EL (cell line): ENCODE data around the gene C1GALT1.

Source experiments
- DNase-seq: peaks from one replicate; pipeline ENCODE4 v3.0.0-alpha.2; 2016

C1GALT1 gene

GRCh38 chr7:7202375-7202720 lies 20.0 kb downstream of the C1GALT1 start:
- DNase-seq = no peak

GRCh38 chr7:7203813-7204575 lies 21.6 kb downstream of the C1GALT1 start:
- no peak for DNase-seq

GRCh38 chr7:7207876-7208275 lies 25.5 kb downstream of the C1GALT1 start:
- no peak for DNase-seq

GRCh38 chr7:7208520-7208919 lies 26.2 kb downstream of the C1GALT1 start:
- no peak for DNase-seq

GRCh38 chr7:7209412-7210050 lies 27.2 kb downstream of the C1GALT1 start:
- DNase-seq = no peak

GRCh38 chr7:7210475-7211237 lies 28.3 kb downstream of the C1GALT1 start:
- DNase-seq = no peak

GRCh38 chr7:7212612-7213011 lies 30.3 kb downstream of the C1GALT1 start:
- no peak for DNase-seq

GRCh38 chr7:7214398-7215347 lies 32.3 kb downstream of the C1GALT1 start:
- DNase-seq = no peak

- DNase-seq = no peak
Measured at GRCh38 chr7:7216279-7216678, 33.9 kb downstream of the C1GALT1 start.

GRCh38 chr7:7219216-7219615 lies 36.9 kb downstream of the C1GALT1 start:
- DNase-seq = peak; percentile 12

- no peak for DNase-seq
Measured at GRCh38 chr7:7220821-7221220, 38.5 kb downstream of the C1GALT1 start.

- peak; percentile 84 for DNase-seq
Measured at GRCh38 chr7:7221599-7222038, 39.3 kb downstream of the C1GALT1 start.

GRCh38 chr7:7223250-7223649 lies 40.9 kb downstream of the C1GALT1 start:
- DNase-seq = no peak

- no peak for DNase-seq
Measured at GRCh38 chr7:7226407-7226806, 44.1 kb downstream of the C1GALT1 start.

- DNase-seq = peak; percentile 6
Measured at GRCh38 chr7:7228472-7228871, 46.1 kb downstream of the C1GALT1 start.

GRCh38 chr7:7228967-7229366 lies 46.6 kb downstream of the C1GALT1 start:
- DNase-seq = no peak

- no peak for DNase-seq
Measured at GRCh38 chr7:7231000-7231399, 48.7 kb downstream of the C1GALT1 start.

- no peak for DNase-seq
Measured at GRCh38 chr7:7231865-7232264, 49.5 kb downstream of the C1GALT1 start.

- DNase-seq = no peak
Measured at GRCh38 chr7:7235347-7235746, 53.0 kb downstream of the C1GALT1 start.

GRCh38 chr7:7236041-7236440 lies 53.7 kb downstream of the C1GALT1 start:
- no peak for DNase-seq

GRCh38 chr7:7237201-7237977 lies 55.0 kb downstream of the C1GALT1 start:
- no peak for DNase-seq

GRCh38 chr7:7237978-7238267 lies 55.6 kb downstream of the C1GALT1 start:
- no peak for DNase-seq
